Karpas-422 (cell line): ENCODE data around the gene MBTPS1. TPM values are rescaled to one million over a fixed set of nuclear protein-coding genes. Genes with fewer than 3 reads are reported as not detected.

Source experiments
- DNase-seq: peaks from one replicate; pipeline ENCODE4 v3.0.0-alpha.2; 2015
- H2AFZ ChIP-seq: fragments of 200-600 bp; sonication (generic); 2 replicates; pipeline ENCODE4 v1.6.1; 2014; ENCODE audit warnings: antibody characterized with exemption, low read length, mixed read lengths
- H3K27ac ChIP-seq: fragments of 200-600 bp; sonication (generic); 2 replicates; pipeline ENCODE4 v1.5.1; 2014; ENCODE audit warnings: mild to moderate bottlenecking, low read length, moderate library complexity
- H3K27me3 ChIP-seq: fragments of 200-600 bp; sonication (generic); 2 replicates; pipeline ENCODE4 v1.6.1; 2014; ENCODE audit warnings: low read length, mixed read lengths
- H3K36me3 ChIP-seq: fragments of 200-600 bp; sonication (generic); 2 replicates; pipeline ENCODE4 v1.6.1; 2014; ENCODE audit warnings: low read length, mixed read lengths; ENCODE audit not compliant: insufficient read depth
- H3K4me1 ChIP-seq: fragments of 200-600 bp; sonication (generic); 2 replicates; pipeline ENCODE4 v1.6.1; 2014; ENCODE audit warnings: mild to moderate bottlenecking, low read length, mixed read lengths
- H3K4me2 ChIP-seq: fragments of 200-600 bp; sonication (generic); 2 replicates; pipeline ENCODE4 v1.6.1; 2014; ENCODE audit warnings: low read length, low read depth, mild to moderate bottlenecking; ENCODE audit not compliant: poor library complexity, severe bottlenecking
- H3K4me3 ChIP-seq: fragments of 200-600 bp; sonication (generic); 2 replicates; pipeline ENCODE4 v1.5.1; 2014; ENCODE audit warnings: mild to moderate bottlenecking, antibody characterized with exemption, low read length, mixed read lengths
- H3K79me2 ChIP-seq: fragments of 200-600 bp; sonication (generic); 2 replicates; pipeline ENCODE4 v1.6.1; 2014; ENCODE audit warnings: mild to moderate bottlenecking, low read length, mixed read lengths
- H3K9ac ChIP-seq: fragments of 200-600 bp; sonication (generic); 2 replicates; pipeline ENCODE4 v1.6.0; 2014; ENCODE audit warnings: low read length
- H3K9me2 ChIP-seq: fragments of 200-600 bp; sonication (generic), shearing (Covaris generic); replicated peaks from 2 replicates; pipeline ENCODE4 v1.6.0; 2014; ENCODE audit warnings: mild to moderate bottlenecking, low read length, moderate library complexity; ENCODE audit not compliant: insufficient read depth
- H3K9me3 ChIP-seq: fragments of 300-700, 200-600 bp; sonication (generic); 2 replicates; pipeline ENCODE4 v1.6.1; 2014; ENCODE audit warnings: low read length, mixed read lengths
- H4K20me1 ChIP-seq: fragments of 200-600 bp; sonication (generic); 2 replicates; pipeline ENCODE4 v1.6.1; 2014; ENCODE audit warnings: mild to moderate bottlenecking, antibody characterized with exemption, low read length, low read depth; ENCODE audit not compliant: insufficient read depth
- total RNA-seq: library from RNA; depleted of rRNA; stranded (reverse); fragments of >200 nt; shearing (Covaris generic); gene quantifications from 2 replicates; pipeline ENCODE4 v1.2.3, GENCODE V29; 2014; ENCODE audit warnings: low replicate concordance

MBTPS1 gene
- total RNA-seq, 1 experiment from 2014 or later, result 80.9 TPM

- no peaks in the 10 kb centered on the region for H3K79me2 ChIP-seq
- no peak overlapping the region for H3K4me3 ChIP-seq
- no peak overlapping the region for H2AFZ ChIP-seq
- no peak overlapping the region for H3K27ac ChIP-seq
- no peaks in the 10 kb centered on the region for H3K4me1 ChIP-seq
- no peaks in the 10 kb centered on the region for H3K9me2 ChIP-seq
- H3K4me2 ChIP-seq, result no peak overlapping the region
- no peak overlapping the region for H3K9ac ChIP-seq
- no peaks in the 10 kb centered on the region for H4K20me1 ChIP-seq
- no peak for DNase-seq
- no peaks in the 10 kb centered on the region for H3K27me3 ChIP-seq
- no peaks in the 10 kb centered on the region for H3K9me3 ChIP-seq
- no peaks in the 10 kb centered on the region for H3K36me3 ChIP-seq
Observed at GRCh38 chr16:84049403-84050060, 67.2 kb downstream of the MBTPS1 start.

DNA sequence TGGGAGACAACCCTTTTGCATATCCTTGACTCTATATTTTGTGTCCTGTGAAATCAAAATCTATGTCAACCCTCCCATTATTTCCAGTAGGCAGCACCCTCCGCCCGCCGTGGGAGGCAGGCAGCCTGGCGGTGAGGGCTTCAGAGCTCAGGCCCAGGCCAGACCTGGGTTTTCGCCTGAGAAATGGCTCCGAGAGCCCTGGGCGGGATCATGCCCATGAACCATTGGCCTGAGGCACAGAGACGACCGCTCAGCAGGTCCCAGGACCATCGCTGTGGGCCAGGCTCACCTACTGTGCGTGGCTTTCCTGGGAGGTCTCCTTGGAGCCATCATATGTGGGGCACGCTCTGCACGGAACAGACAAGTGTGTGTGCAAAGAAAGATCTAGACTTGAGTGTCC lies 67.9 kb downstream of the MBTPS1 start:
- no peaks in the 10 kb centered on the region for H3K9me2 ChIP-seq
- no peak for DNase-seq
- no peaks in the 10 kb centered on the region for H4K20me1 ChIP-seq
- H3K4me3 ChIP-seq, result no peak overlapping the region
- H2AFZ ChIP-seq, result no peak overlapping the region
- no peaks in the 10 kb centered on the region for H3K27me3 ChIP-seq
- no peaks in the 10 kb centered on the region for H3K79me2 ChIP-seq
- no peaks in the 10 kb centered on the region for H3K9me3 ChIP-seq
- no peaks in the 10 kb centered on the region for H3K4me1 ChIP-seq
- no peak overlapping the region for H3K27ac ChIP-seq
- no peak overlapping the region for H3K9ac ChIP-seq
- no peaks in the 10 kb centered on the region for H3K36me3 ChIP-seq
- H3K4me2 ChIP-seq, result no peak overlapping the region

- no peaks in the 10 kb centered on the region for H3K27me3 ChIP-seq
- no peaks in the 10 kb centered on the region for H3K79me2 ChIP-seq
- H3K4me2 ChIP-seq, result no peak overlapping the region
- H3K9me3 ChIP-seq, result no peaks in the 10 kb centered on the region
- H2AFZ ChIP-seq, result no peak overlapping the region
- no peak overlapping the region for H3K9ac ChIP-seq
- no peak for DNase-seq
- no peaks in the 10 kb centered on the region for H4K20me1 ChIP-seq
- no peak overlapping the region for H3K4me3 ChIP-seq
- no peaks in the 10 kb centered on the region for H3K36me3 ChIP-seq
- H3K4me1 ChIP-seq, result no peaks in the 10 kb centered on the region
- H3K27ac ChIP-seq, result no peak overlapping the region
- no peaks in the 10 kb centered on the region for H3K9me2 ChIP-seq
Observed at GRCh38 chr16:84048270-84048669, 68.5 kb downstream of the MBTPS1 start.

- H4K20me1 ChIP-seq, result no peaks in the 10 kb centered on the region
- H2AFZ ChIP-seq, result no peak overlapping the region
- H3K9me3 ChIP-seq, result no peaks in the 10 kb centered on the region
- H3K27ac ChIP-seq, result no peak overlapping the region
- no peaks in the 10 kb centered on the region for H3K27me3 ChIP-seq
- H3K4me2 ChIP-seq, result no peak overlapping the region
- no peaks in the 10 kb centered on the region for H3K79me2 ChIP-seq
- H3K9me2 ChIP-seq, result no peaks in the 10 kb centered on the region
- no peak overlapping the region for H3K4me3 ChIP-seq
- no peaks in the 10 kb centered on the region for H3K36me3 ChIP-seq
- H3K4me1 ChIP-seq, result no peaks in the 10 kb centered on the region
- H3K9ac ChIP-seq, result no peak overlapping the region
- DNase-seq, result no peak
Observed at GRCh38 chr16:84047626-84048025, 69.1 kb downstream of the MBTPS1 start.

DNA sequence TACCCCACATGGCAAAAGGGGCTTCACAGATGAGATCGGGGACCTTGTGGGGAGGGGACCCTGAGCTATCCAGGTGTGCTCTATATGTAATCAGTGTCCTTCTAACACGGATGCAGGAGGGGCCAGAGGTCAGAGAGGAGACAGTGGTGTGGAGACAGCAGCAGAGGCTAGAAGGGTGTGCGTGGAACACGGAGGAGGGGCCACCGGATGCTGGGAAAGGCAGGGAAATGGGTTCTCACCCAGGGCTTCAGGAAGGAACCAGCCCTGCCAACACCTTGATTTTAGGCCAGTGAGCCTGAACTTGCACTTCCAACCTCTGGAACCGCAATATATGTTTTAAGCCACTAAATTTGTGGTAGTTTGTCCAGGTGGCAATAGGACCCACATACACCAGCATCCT lies 69.5 kb downstream of the MBTPS1 start:
- no peaks in the 10 kb centered on the region for H3K79me2 ChIP-seq
- no peaks in the 10 kb centered on the region for H3K27me3 ChIP-seq

GRCh38 chr16:84045818-84046470 lies 70.8 kb downstream of the MBTPS1 start:
- no peaks in the 10 kb centered on the region for H4K20me1 ChIP-seq
- no peaks in the 10 kb centered on the region for H3K79me2 ChIP-seq
- H3K4me1 ChIP-seq, result no peaks in the 10 kb centered on the region
- no peaks in the 10 kb centered on the region for H3K9me3 ChIP-seq
- no peak overlapping the region for H2AFZ ChIP-seq
- no peak overlapping the region for H3K4me2 ChIP-seq
- H3K36me3 ChIP-seq, result no peaks in the 10 kb centered on the region
- H3K4me3 ChIP-seq, result no peak overlapping the region
- H3K27me3 ChIP-seq, result no peaks in the 10 kb centered on the region
- no peak overlapping the region for H3K9ac ChIP-seq
- no peak for DNase-seq
- no peaks in the 10 kb centered on the region for H3K9me2 ChIP-seq
- H3K27ac ChIP-seq, result no peak overlapping the region

More for the DNA sequence above, 69.5 kb downstream of the MBTPS1 start:
- no peak overlapping the region for H3K4me2 ChIP-seq
- no peaks in the 10 kb centered on the region for H3K9me3 ChIP-seq
- H3K9me2 ChIP-seq, result no peaks in the 10 kb centered on the region
- no peaks in the 10 kb centered on the region for H3K4me1 ChIP-seq
- no peak for DNase-seq
- H4K20me1 ChIP-seq, result no peaks in the 10 kb centered on the region
- H3K9ac ChIP-seq, result no peak overlapping the region
- no peak overlapping the region for H2AFZ ChIP-seq
- no peak overlapping the region for H3K4me3 ChIP-seq
- no peak overlapping the region for H3K27ac ChIP-seq
- H3K36me3 ChIP-seq, result no peaks in the 10 kb centered on the region

GRCh38 chr16:84045001-84045817 lies 71.5 kb downstream of the MBTPS1 start:
- Histone ChIP-seq H4K20me1 (no peaks in the 10 kb centered on the region), H3K9me2 (no peaks in the 10 kb centered on the region), H3K4me2 (no peak overlapping the region), H3K36me3 (no peaks in the 10 kb centered on the region), H3K27ac (no peak overlapping the region), H3K9me3 (no peaks in the 10 kb centered on the region), H3K9ac (no peak overlapping the region), H2AFZ (no peak overlapping the region), H3K27me3 (no peaks in the 10 kb centered on the region), H3K79me2 (no peaks in the 10 kb centered on the region), H3K4me3 (no peak overlapping the region), H3K4me1 (no peaks in the 10 kb centered on the region)
- DNase-seq, result no peak

- no peak overlapping the region for H2AFZ ChIP-seq
- H3K9me2 ChIP-seq, result no peaks in the 10 kb centered on the region
- peak; percentile 58 for DNase-seq
- H3K79me2 ChIP-seq, result no peaks in the 10 kb centered on the region
- no peaks in the 10 kb centered on the region for H3K9me3 ChIP-seq
- no peak overlapping the region for H3K4me2 ChIP-seq
- H3K36me3 ChIP-seq, result no peaks in the 10 kb centered on the region
- no peak overlapping the region for H3K4me3 ChIP-seq
- H3K27ac ChIP-seq, result no peak overlapping the region
- H3K4me1 ChIP-seq, result no peaks in the 10 kb centered on the region
- H3K27me3 ChIP-seq, result no peaks in the 10 kb centered on the region
- H4K20me1 ChIP-seq, result no peaks in the 10 kb centered on the region
- H3K9ac ChIP-seq, result no peak overlapping the region
Observed at GRCh38 chr16:84044118-84044488, 72.6 kb downstream of the MBTPS1 start.
